BE2C (cell line): ENCODE data around the gene HPCAL1.

Source experiments
- DNase-seq: peaks from one replicate; pipeline ENCODE4 v3.0.0-alpha.2; 2020
- H3K27me3 ChIP-seq: fragments of 250-450 bp; sonication (Bioruptor Pico); 2 replicates; pipeline ENCODE4 v1.5.1; 2020; ENCODE audit warnings: mild to moderate bottlenecking
- H3K36me3 ChIP-seq: fragments of 250-450 bp; sonication (Bioruptor Pico); 2 replicates; pipeline ENCODE4 v1.5.1; 2020; ENCODE audit warnings: mild to moderate bottlenecking
- H3K4me1 ChIP-seq: fragments of 250-450 bp; sonication (Bioruptor Pico); 2 replicates; pipeline ENCODE4 v1.5.1; 2020
- H3K4me3 ChIP-seq: 2 replicates; pipeline ENCODE4 v1.5.1; 2011; ENCODE audit warnings: low read depth, low read length
- H3K9me3 ChIP-seq: fragments of 250-450 bp; sonication (Bioruptor Pico); 2 replicates; pipeline ENCODE4 v1.5.1; 2020
- TF ChIP-seq, protein P1 (sequence below): IDR thresholded peaks from 2 replicates; pipeline ENCODE4 v1.5.1; 2012; ENCODE audit warnings: mild to moderate bottlenecking, low read depth, low read length

The HPCAL1 gene

DNA sequence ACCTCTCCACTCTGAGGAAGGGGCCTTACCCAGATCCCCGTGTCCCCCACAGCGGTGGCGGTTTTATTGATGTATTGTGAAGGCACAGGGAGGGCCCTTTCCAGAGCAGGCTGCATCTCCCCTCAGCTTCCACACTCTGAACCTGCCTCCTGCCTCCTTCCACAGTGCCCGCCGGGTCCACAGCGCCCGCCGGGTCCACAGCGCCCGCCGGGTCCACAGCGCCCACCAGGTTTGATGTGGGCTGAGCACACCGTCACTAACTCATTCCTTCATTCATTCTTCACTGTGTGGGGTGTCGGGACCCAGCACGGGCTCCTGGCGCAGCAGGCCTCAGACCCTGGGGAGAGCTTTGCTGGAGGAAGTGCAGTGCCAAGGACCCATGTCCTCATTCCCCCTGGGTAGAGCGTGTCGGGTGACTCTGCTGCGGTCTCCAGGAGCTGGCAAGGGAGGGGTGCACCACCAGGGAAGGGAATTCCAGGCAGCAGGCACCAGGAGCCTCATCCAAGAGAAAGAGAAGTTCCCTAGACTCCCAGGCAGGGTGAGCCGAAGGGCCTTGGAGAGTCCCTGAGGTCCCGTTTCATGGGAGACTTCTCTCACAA lies 57.1 kb downstream of the HPCAL1 start:
- no peaks in the 10 kb centered on the region for H3K9me3 ChIP-seq
- peaks cover 70% of the 10 kb centered on the region for H3K4me1 ChIP-seq
- no peak for DNase-seq
- no peak overlapping the region for H3K4me3 ChIP-seq
- H3K36me3 ChIP-seq: peaks cover 20% of the 10 kb centered on the region
- TF ChIP-seq, protein P1, sequence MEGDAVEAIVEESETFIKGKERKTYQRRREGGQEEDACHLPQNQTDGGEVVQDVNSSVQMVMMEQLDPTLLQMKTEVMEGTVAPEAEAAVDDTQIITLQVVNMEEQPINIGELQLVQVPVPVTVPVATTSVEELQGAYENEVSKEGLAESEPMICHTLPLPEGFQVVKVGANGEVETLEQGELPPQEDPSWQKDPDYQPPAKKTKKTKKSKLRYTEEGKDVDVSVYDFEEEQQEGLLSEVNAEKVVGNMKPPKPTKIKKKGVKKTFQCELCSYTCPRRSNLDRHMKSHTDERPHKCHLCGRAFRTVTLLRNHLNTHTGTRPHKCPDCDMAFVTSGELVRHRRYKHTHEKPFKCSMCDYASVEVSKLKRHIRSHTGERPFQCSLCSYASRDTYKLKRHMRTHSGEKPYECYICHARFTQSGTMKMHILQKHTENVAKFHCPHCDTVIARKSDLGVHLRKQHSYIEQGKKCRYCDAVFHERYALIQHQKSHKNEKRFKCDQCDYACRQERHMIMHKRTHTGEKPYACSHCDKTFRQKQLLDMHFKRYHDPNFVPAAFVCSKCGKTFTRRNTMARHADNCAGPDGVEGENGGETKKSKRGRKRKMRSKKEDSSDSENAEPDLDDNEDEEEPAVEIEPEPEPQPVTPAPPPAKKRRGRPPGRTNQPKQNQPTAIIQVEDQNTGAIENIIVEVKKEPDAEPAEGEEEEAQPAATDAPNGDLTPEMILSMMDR: no peak
- no peaks in the 10 kb centered on the region for H3K27me3 ChIP-seq

- Histone ChIP-seq H3K4me3 (no peak overlapping the region), H3K36me3 (peaks cover 20% of the 10 kb centered on the region), H3K27me3 (no peaks in the 10 kb centered on the region), H3K9me3 (no peaks in the 10 kb centered on the region), H3K4me1 (peaks cover 68% of the 10 kb centered on the region)
- TF ChIP-seq, protein P1: no peak
- DNase-seq: no peak
Observed at GRCh38 chr2:10360460-10360849, 57.8 kb downstream of the HPCAL1 start.

GRCh38 chr2:10360850-10361588 lies 58.3 kb downstream of the HPCAL1 start:
- peaks cover 63% of the 10 kb centered on the region for H3K4me1 ChIP-seq
- peak; percentile 51 for DNase-seq
- peaks cover 20% of the 10 kb centered on the region for H3K36me3 ChIP-seq

GRCh38 chr2:10362096-10362897 lies 59.6 kb downstream of the HPCAL1 start:
- H3K4me3 ChIP-seq: no peak overlapping the region
- peak; percentile 67 for DNase-seq
- H3K9me3 ChIP-seq: no peaks in the 10 kb centered on the region
- peaks cover 17% of the 10 kb centered on the region for H3K36me3 ChIP-seq
- TF ChIP-seq, protein P1: no peak
- H3K27me3 ChIP-seq: no peaks in the 10 kb centered on the region
- peaks cover 50% of the 10 kb centered on the region for H3K4me1 ChIP-seq

More at GRCh38 chr2:10360850-10361588, 58.3 kb downstream of the HPCAL1 start:
- H3K27me3 ChIP-seq: no peaks in the 10 kb centered on the region
- TF ChIP-seq, protein P1: no peak
- H3K9me3 ChIP-seq: no peaks in the 10 kb centered on the region
- H3K4me3 ChIP-seq: peak overlapping the region; percentile 6; the same call in 1 of the 2 replicates

GRCh38 chr2:10362898-10363454 lies 60.3 kb downstream of the HPCAL1 start:
- Histone ChIP-seq H3K36me3 (peaks cover 17% of the 10 kb centered on the region; the same call in 1 of the 2 replicates), H3K9me3 (no peaks in the 10 kb centered on the region), H3K27me3 (no peaks in the 10 kb centered on the region), H3K4me3 (no peak overlapping the region), H3K4me1 (peaks cover 47% of the 10 kb centered on the region)
- TF ChIP-seq, protein P1: no peak
- DNase-seq: no peak
